Measurements from ENCODE around the gene OCA2.

OCA2 gene

GRCh38 chr15:27707257-27707656 is 391.9 kb downstream of the OCA2 start:
- H2AFZ ChIP-seq (ENCODE audit: low read depth, low read length), result no peak overlapping the region
- H3K27me3 ChIP-seq (ENCODE audit: insufficient read depth, low read length), result no peaks in the 10 kb centered on the region
- no peaks in the 10 kb centered on the region for H3K36me3 ChIP-seq (ENCODE audit: insufficient read depth, low read length)
- H3K4me1 ChIP-seq (ENCODE audit: insufficient read depth, low read length), result no peaks in the 10 kb centered on the region
- no peaks in the 10 kb centered on the region for H3K9me3 ChIP-seq (ENCODE audit: low read length)
- H3K4me3 ChIP-seq (ENCODE audit: low read length), result no peak overlapping the region

- Histone ChIP-seq H3K36me3 (ENCODE audit: insufficient read depth, low read length) (no peaks in the 10 kb centered on the region), H3K4me1 (ENCODE audit: insufficient read depth, low read length) (no peaks in the 10 kb centered on the region), H3K27me3 (ENCODE audit: insufficient read depth, low read length) (no peaks in the 10 kb centered on the region)
These were observed 392.8 kb downstream of the OCA2 start for GRCh38 chr15:27706300-27706699.

GRCh38 chr15:27705056-27705455 is 394.1 kb downstream of the OCA2 start:
- no peak overlapping the region for H2AFZ ChIP-seq (ENCODE audit: low read depth, low read length)
- H3K36me3 ChIP-seq (ENCODE audit: insufficient read depth, low read length), result no peaks in the 10 kb centered on the region
- no peaks in the 10 kb centered on the region for H3K27me3 ChIP-seq (ENCODE audit: insufficient read depth, low read length)
- no peak overlapping the region for H3K4me3 ChIP-seq (ENCODE audit: low read length)
- no peaks in the 10 kb centered on the region for H3K9me3 ChIP-seq (ENCODE audit: low read length)
- no peaks in the 10 kb centered on the region for H3K4me1 ChIP-seq (ENCODE audit: insufficient read depth, low read length)

More at GRCh38 chr15:27706300-27706699, 392.8 kb downstream of the OCA2 start:
- H2AFZ ChIP-seq (ENCODE audit: low read depth, low read length), result no peak overlapping the region
- H3K9me3 ChIP-seq (ENCODE audit: low read length), result no peaks in the 10 kb centered on the region
- no peak overlapping the region for H3K4me3 ChIP-seq (ENCODE audit: low read length)

All from neuron (in vitro differentiated cells).